Measurements from ENCODE around the gene UBE2B.
"Not testable (repeated sequence)": the region's sequence is repeated elsewhere in the genome, so short reads cannot be mapped to it uniquely, and the experiment has no call there.

The UBE2B gene

GRCh38 chr5:134417707-134418106 lies 46.3 kb downstream of the UBE2B start:
- Mint-ChIP-seq H3K4me3 (no peak overlapping the region), H3K9me3 (peaks cover 3% of the 10 kb centered on the region), H3K27me3 (ENCODE audit: low read depth) (peaks cover 4% of the 10 kb centered on the region), H3K27ac (no peak overlapping the region), H3K4me1 (ENCODE audit: low read depth) (no peaks in the 10 kb centered on the region), H3K36me3 (ENCODE audit: low read depth) (no peaks in the 10 kb centered on the region)

- peaks cover 4% of the 10 kb centered on the region for H3K27me3 Mint-ChIP-seq (ENCODE audit: low read depth)
- no peak overlapping the region for H3K27ac Mint-ChIP-seq
- no peak overlapping the region for H3K4me3 Mint-ChIP-seq
- no peaks in the 10 kb centered on the region for H3K4me1 Mint-ChIP-seq (ENCODE audit: low read depth)
- no peaks in the 10 kb centered on the region for H3K36me3 Mint-ChIP-seq (ENCODE audit: low read depth)
- H3K9me3 Mint-ChIP-seq = peaks cover 3% of the 10 kb centered on the region
Observed at GRCh38 chr5:134418958-134419357, 47.6 kb downstream of the UBE2B start.

GRCh38 chr5:134420343-134420742 lies 49.0 kb downstream of the UBE2B start:
- Mint-ChIP-seq H3K4me1 (ENCODE audit: low read depth) (no peaks in the 10 kb centered on the region), H3K9me3 (peaks cover 3% of the 10 kb centered on the region), H3K4me3 (no peak overlapping the region), H3K27ac (no peak overlapping the region), H3K36me3 (ENCODE audit: low read depth) (no peaks in the 10 kb centered on the region), H3K27me3 (ENCODE audit: low read depth) (peaks cover 4% of the 10 kb centered on the region)

- H3K4me1 Mint-ChIP-seq (ENCODE audit: low read depth); H3K27ac Mint-ChIP-seq; H3K36me3 Mint-ChIP-seq (ENCODE audit: low read depth); H3K4me3 Mint-ChIP-seq; H3K27me3 Mint-ChIP-seq (ENCODE audit: low read depth); H3K9me3 Mint-ChIP-seq: not testable (repeated sequence)
Observed at GRCh38 chr5:134421038-134421437, 49.7 kb downstream of the UBE2B start.

GRCh38 chr5:134422791-134423365 lies 51.5 kb downstream of the UBE2B start:
- H3K27me3 Mint-ChIP-seq (ENCODE audit: low read depth) = peaks cover 10% of the 10 kb centered on the region
- no peaks in the 10 kb centered on the region for H3K4me1 Mint-ChIP-seq (ENCODE audit: low read depth)
- peaks cover 3% of the 10 kb centered on the region for H3K9me3 Mint-ChIP-seq
- H3K27ac Mint-ChIP-seq = no peak overlapping the region
- no peaks in the 10 kb centered on the region for H3K36me3 Mint-ChIP-seq (ENCODE audit: low read depth)
- no peak overlapping the region for H3K4me3 Mint-ChIP-seq

- H3K4me1 Mint-ChIP-seq (ENCODE audit: low read depth) = no peaks in the 10 kb centered on the region
- H3K36me3 Mint-ChIP-seq (ENCODE audit: low read depth) = no peaks in the 10 kb centered on the region
- H3K27ac Mint-ChIP-seq = no peak overlapping the region
- peaks cover 3% of the 10 kb centered on the region for H3K9me3 Mint-ChIP-seq
- H3K4me3 Mint-ChIP-seq = no peak overlapping the region
- H3K27me3 Mint-ChIP-seq (ENCODE audit: low read depth) = peaks cover 14% of the 10 kb centered on the region
Observed at GRCh38 chr5:134423376-134423775, 52.0 kb downstream of the UBE2B start.

- no peak overlapping the region for H3K4me3 Mint-ChIP-seq
- H3K4me1 Mint-ChIP-seq (ENCODE audit: low read depth) = no peaks in the 10 kb centered on the region
- no peak overlapping the region for H3K27ac Mint-ChIP-seq
- no peaks in the 10 kb centered on the region for H3K36me3 Mint-ChIP-seq (ENCODE audit: low read depth)
- H3K9me3 Mint-ChIP-seq = no peaks in the 10 kb centered on the region
- H3K27me3 Mint-ChIP-seq (ENCODE audit: low read depth) = peaks cover 18% of the 10 kb centered on the region
Observed at GRCh38 chr5:134426361-134426760, 55.0 kb downstream of the UBE2B start.

GRCh38 chr5:134427540-134428041 lies 56.2 kb downstream of the UBE2B start:
- H3K9me3 Mint-ChIP-seq = no peaks in the 10 kb centered on the region
- H3K4me1 Mint-ChIP-seq (ENCODE audit: low read depth) = peaks cover 1% of the 10 kb centered on the region
- H3K27me3 Mint-ChIP-seq (ENCODE audit: low read depth) = peaks cover 14% of the 10 kb centered on the region
- H3K4me3 Mint-ChIP-seq = no peak overlapping the region
- H3K36me3 Mint-ChIP-seq (ENCODE audit: low read depth) = no peaks in the 10 kb centered on the region
- H3K27ac Mint-ChIP-seq = no peak overlapping the region

GRCh38 chr5:134430001-134430569 lies 58.7 kb downstream of the UBE2B start:
- H3K4me1 Mint-ChIP-seq (ENCODE audit: low read depth) = peaks cover 5% of the 10 kb centered on the region
- no peaks in the 10 kb centered on the region for H3K36me3 Mint-ChIP-seq (ENCODE audit: low read depth)
- H3K9me3 Mint-ChIP-seq = no peaks in the 10 kb centered on the region
- H3K27ac Mint-ChIP-seq = no peak overlapping the region
- H3K27me3 Mint-ChIP-seq (ENCODE audit: low read depth) = peaks cover 14% of the 10 kb centered on the region
- H3K4me3 Mint-ChIP-seq = no peak overlapping the region

- H3K27me3 Mint-ChIP-seq (ENCODE audit: low read depth) = peaks cover 14% of the 10 kb centered on the region
- H3K4me1 Mint-ChIP-seq (ENCODE audit: low read depth) = peaks cover 18% of the 10 kb centered on the region
- no peak overlapping the region for H3K27ac Mint-ChIP-seq
- H3K4me3 Mint-ChIP-seq = no peak overlapping the region
- no peaks in the 10 kb centered on the region for H3K36me3 Mint-ChIP-seq (ENCODE audit: low read depth)
- H3K9me3 Mint-ChIP-seq = no peaks in the 10 kb centered on the region
Observed at GRCh38 chr5:134432174-134432573, 60.8 kb downstream of the UBE2B start.

GRCh38 chr5:134432677-134433359 lies 61.4 kb downstream of the UBE2B start:
- Mint-ChIP-seq H3K36me3 (ENCODE audit: low read depth) (no peaks in the 10 kb centered on the region), H3K4me3 (peak overlapping the region; percentile 12), H3K9me3 (no peaks in the 10 kb centered on the region), H3K4me1 (ENCODE audit: low read depth) (peaks cover 21% of the 10 kb centered on the region), H3K27me3 (ENCODE audit: low read depth) (peaks cover 9% of the 10 kb centered on the region), H3K27ac (peak overlapping the region; percentile 61)

- H3K27me3 Mint-ChIP-seq (ENCODE audit: low read depth) = no peaks in the 10 kb centered on the region
- H3K4me3 Mint-ChIP-seq = no peak overlapping the region
- H3K36me3 Mint-ChIP-seq (ENCODE audit: low read depth) = no peaks in the 10 kb centered on the region
- H3K4me1 Mint-ChIP-seq (ENCODE audit: low read depth) = peaks cover 21% of the 10 kb centered on the region
- H3K27ac Mint-ChIP-seq = no peak overlapping the region
- H3K9me3 Mint-ChIP-seq = no peaks in the 10 kb centered on the region
Observed at GRCh38 chr5:134435560-134435959, 64.2 kb downstream of the UBE2B start.

GRCh38 chr5:134436523-134437339 lies 65.4 kb downstream of the UBE2B start:
- no peaks in the 10 kb centered on the region for H3K27me3 Mint-ChIP-seq (ENCODE audit: low read depth)
- no peaks in the 10 kb centered on the region for H3K9me3 Mint-ChIP-seq
- H3K4me3 Mint-ChIP-seq = no peak overlapping the region
- peak overlapping the region; percentile 66 for H3K27ac Mint-ChIP-seq
- H3K4me1 Mint-ChIP-seq (ENCODE audit: low read depth) = peaks cover 21% of the 10 kb centered on the region
- no peaks in the 10 kb centered on the region for H3K36me3 Mint-ChIP-seq (ENCODE audit: low read depth)

GRCh38 chr5:134437340-134437846 lies 66.0 kb downstream of the UBE2B start:
- Mint-ChIP-seq H3K4me3 (no peak overlapping the region), H3K9me3 (no peaks in the 10 kb centered on the region), H3K27ac (peak overlapping the region; percentile 66), H3K27me3 (ENCODE audit: low read depth) (no peaks in the 10 kb centered on the region), H3K36me3 (ENCODE audit: low read depth) (no peaks in the 10 kb centered on the region), H3K4me1 (ENCODE audit: low read depth) (peaks cover 20% of the 10 kb centered on the region)
